Astrocyte (in vitro differentiated cells and primary cell): ENCODE results near the gene ST6GALNAC5. TPM values are rescaled to one million over a fixed set of nuclear protein-coding genes. Genes with fewer than 3 reads are reported as not detected.

Source experiments
- DNase-seq: peaks from one replicate; pipeline ENCODE4 v3.0.0-alpha.2; 2010; ENCODE audit warnings: low read depth
- FAIRE-seq: peaks from 2 replicates; lab custom pipeline; 2011; peaks lifted over from hg19 to GRCh38; lab: Jason Lieb, UNC
- H2AFZ ChIP-seq: 2 replicates; pipeline ENCODE4 v1.6.0; 2012; ENCODE audit warnings: low read depth, low read length, inconsistent platforms
- H3K27ac ChIP-seq: 2 replicates; pipeline ENCODE4 v1.5.1; 2011; ENCODE audit warnings: low read depth, low read length, inconsistent platforms
- H3K27me3 ChIP-seq: 2 replicates; pipeline ENCODE4 v1.6.0; 2011; ENCODE audit warnings: low read length, inconsistent platforms; ENCODE audit not compliant: insufficient read depth
- H3K36me3 ChIP-seq: 2 replicates; pipeline ENCODE4 v1.5.1; 2011; ENCODE audit warnings: low read length, inconsistent platforms; ENCODE audit not compliant: insufficient read depth
- H3K4me1 ChIP-seq: 2 replicates; pipeline ENCODE4 v1.5.1; 2011; ENCODE audit warnings: low read length, inconsistent platforms; ENCODE audit not compliant: insufficient read depth
- H3K4me2 ChIP-seq: 2 replicates; pipeline ENCODE4 v1.6.0; 2012; ENCODE audit warnings: low read length, inconsistent platforms
- H3K4me3 ChIP-seq: 2 replicates; pipeline ENCODE4 v1.5.1; 2011; ENCODE audit warnings: low read depth, mild to moderate bottlenecking, low read length, inconsistent platforms; ENCODE audit not compliant: insufficient read depth
- H3K79me2 ChIP-seq: 2 replicates; pipeline ENCODE4 v1.6.0; 2012; ENCODE audit warnings: mild to moderate bottlenecking, low read length, inconsistent platforms; ENCODE audit not compliant: insufficient read depth
- H3K9ac ChIP-seq: 2 replicates; pipeline ENCODE4 v1.6.0; 2012; ENCODE audit warnings: mild to moderate bottlenecking, low read length, inconsistent platforms
- H3K9me3 ChIP-seq: 2 replicates; pipeline ENCODE4 v1.5.1; 2012; ENCODE audit warnings: low read depth, mild to moderate bottlenecking, low read length, inconsistent platforms; ENCODE audit not compliant: insufficient read depth
- H4K20me1 ChIP-seq: 2 replicates; pipeline ENCODE4 v1.6.0; 2012; ENCODE audit warnings: low read length, inconsistent platforms; ENCODE audit not compliant: insufficient read depth
- H3K27ac Mint-ChIP-seq: one replicate; pipeline ENCODE4 v1.8.0; 2021; ENCODE audit warnings: mild to moderate bottlenecking, mixed read lengths; ENCODE audit not compliant: unreplicated experiment
- H3K27me3 Mint-ChIP-seq: one replicate; pipeline ENCODE4 v1.8.0; 2021; ENCODE audit warnings: low read depth, mixed read lengths; ENCODE audit not compliant: unreplicated experiment
- H3K36me3 Mint-ChIP-seq: one replicate; pipeline ENCODE4 v1.8.0; 2021; ENCODE audit warnings: low read depth, mixed read lengths; ENCODE audit not compliant: unreplicated experiment
- H3K4me1 Mint-ChIP-seq: one replicate; pipeline ENCODE4 v1.8.0; 2021; ENCODE audit warnings: low read depth, mixed read lengths; ENCODE audit not compliant: unreplicated experiment
- H3K4me3 Mint-ChIP-seq: one replicate; pipeline ENCODE4 v1.8.0; 2021; ENCODE audit warnings: mild to moderate bottlenecking, moderate library complexity, mixed read lengths; ENCODE audit not compliant: unreplicated experiment
- H3K9me3 Mint-ChIP-seq: one replicate; pipeline ENCODE4 v1.8.0; 2021; ENCODE audit warnings: mild to moderate bottlenecking, mixed read lengths; ENCODE audit not compliant: unreplicated experiment
- CTCF ChIP-seq: IDR thresholded peaks from 2 replicates; pipeline ENCODE4 v1.5.1; 2011; ENCODE audit warnings: low read depth, mild to moderate bottlenecking, inconsistent platforms, low read length, moderate library complexity; ENCODE audit not compliant: insufficient read depth
- EZH2 ChIP-seq: IDR thresholded peaks from 2 replicates; pipeline ENCODE4 v1.6.1; 2012; ENCODE audit warnings: mild to moderate bottlenecking, low read length, inconsistent platforms; ENCODE audit not compliant: insufficient read depth
- total RNA-seq: library from RNA; stranded (reverse); gene quantifications from 2 replicates; pipeline ENCODE4 v1.2.1, GENCODE V29; 2021

Gene ST6GALNAC5
- total RNA-seq, 1 donor from 2014 or later: 1.3 TPM

- Histone ChIP-seq H3K4me2 (no peak overlapping the region), H3K79me2 (no peaks in the 10 kb centered on the region), H3K27me3 (no peaks in the 10 kb centered on the region), H3K9me3 (no peaks in the 10 kb centered on the region), H3K9ac (no peak overlapping the region), H2AFZ (no peak overlapping the region), H3K4me1 (no peaks in the 10 kb centered on the region), H3K4me3 (no peak overlapping the region), H4K20me1 (no peaks in the 10 kb centered on the region), H3K27ac (no peak overlapping the region), H3K36me3 (no peaks in the 10 kb centered on the region)
- DNase-seq (no peak), FAIRE-seq (no peak)
- Mint-ChIP-seq H3K4me3 (no peak overlapping the region), H3K36me3 (no peaks in the 10 kb centered on the region), H3K27me3 (peaks cover 18% of the 10 kb centered on the region), H3K27ac (no peak overlapping the region), H3K9me3 (peaks cover 2% of the 10 kb centered on the region), H3K4me1 (no peaks in the 10 kb centered on the region)
- TF ChIP-seq EZH2 (no peak), CTCF (no peak)
Observed at GRCh38 chr1:77026640-77027039, 159.4 kb downstream of the ST6GALNAC5 start.

- Histone ChIP-seq H3K79me2 (no peaks in the 10 kb centered on the region), H3K27ac (no peak overlapping the region), H3K27me3 (no peaks in the 10 kb centered on the region), H3K4me1 (no peaks in the 10 kb centered on the region), H4K20me1 (no peaks in the 10 kb centered on the region), H3K4me3 (no peak overlapping the region), H3K9me3 (no peaks in the 10 kb centered on the region), H3K36me3 (no peaks in the 10 kb centered on the region), H2AFZ (no peak overlapping the region), H3K4me2 (no peak overlapping the region), H3K9ac (no peak overlapping the region)
- Mint-ChIP-seq H3K4me1 (no peaks in the 10 kb centered on the region), H3K4me3 (no peak overlapping the region), H3K9me3 (peaks cover 2% of the 10 kb centered on the region), H3K27me3 (peaks cover 21% of the 10 kb centered on the region), H3K36me3 (no peaks in the 10 kb centered on the region), H3K27ac (no peak overlapping the region)
- no peak for FAIRE-seq
- no peak for DNase-seq
- TF ChIP-seq CTCF (no peak), EZH2 (no peak)
Observed at GRCh38 chr1:77027847-77028246, 160.6 kb downstream of the ST6GALNAC5 start.

GRCh38 chr1:77030401-77031105, 163.3 kb downstream of the ST6GALNAC5 start:
- Mint-ChIP-seq H3K4me1 (no peaks in the 10 kb centered on the region), H3K4me3 (no peak overlapping the region), H3K9me3 (peaks cover 2% of the 10 kb centered on the region), H3K36me3 (no peaks in the 10 kb centered on the region), H3K27ac (no peak overlapping the region), H3K27me3 (peaks cover 25% of the 10 kb centered on the region)
- no peak overlapping the region for H2AFZ ChIP-seq
- no peaks in the 10 kb centered on the region for H3K4me1 ChIP-seq
- FAIRE-seq: no peak
- no peak for DNase-seq
- no peaks in the 10 kb centered on the region for H3K27me3 ChIP-seq
- no peaks in the 10 kb centered on the region for H3K9me3 ChIP-seq
- no peak overlapping the region for H3K4me2 ChIP-seq
- H3K36me3 ChIP-seq: no peaks in the 10 kb centered on the region
- no peak overlapping the region for H3K27ac ChIP-seq
- H3K79me2 ChIP-seq: no peaks in the 10 kb centered on the region
- no peak overlapping the region for H3K9ac ChIP-seq
- no peaks in the 10 kb centered on the region for H4K20me1 ChIP-seq
- H3K4me3 ChIP-seq: no peak overlapping the region
- TF ChIP-seq CTCF: no peak
- no peak for TF ChIP-seq EZH2
